ENCODE results near the gene MT3. TPM values are rescaled to one million over a fixed set of nuclear protein-coding genes. Genes with fewer than 3 reads are reported as not detected.

Gene MT3
- total RNA-seq (not detected), polyA plus RNA-seq (1 to 10 TPM in 1 of 2 donors, not detected in 1; 1.1 TPM)

GRCh38 chr16:56589141-56590039 is at the start of gene MT3:
MT3 (plus strand) TSS chr16:56589528; CDS start chr16:56589591, 63 bp downstream.
- intact Hi-C loops (cut with micrococcal nuclease), result no loop called here
- DNase-seq, result peak in 3 of 5 donors; percentile 10 to 29 (median 24)
- Mint-ChIP-seq H3K27ac (peak within 1 kb of the TSS in 2 of 7 donors; percentile 13 to 41), H3K4me3 (peak within 1 kb of the TSS; percentile 69 to 85 (median 80)), H3K27me3 (peaks cover 17 to 33% of the 10 kb centered on the region in 2 donors), H3K4me1 (peaks cover 3 to 15% (median 7%) of the 10 kb centered on the region in 4 donors), H3K9me3 (peaks cover 0 to 5% (median 0%) of the 10 kb centered on the region in 8 donors), H3K36me3 (no peaks in the 10 kb centered on the region)
- POLR2A ChIA-PET (ENCODE audit: partially characterized antibody), result no interaction called here
- Histone ChIP-seq H3K4me3 (ENCODE audit: low read length in 2 of 2) (peak within 1 kb of the TSS in 1 of 2 donors; percentile 41), H3K4me1 (ENCODE audit: insufficient read depth, low read length) (peaks cover 7% of the 10 kb centered on the region), H3K27me3 (ENCODE audit: insufficient read depth, low read length) (peaks cover 15% of the 10 kb centered on the region), H3K36me3 (ENCODE audit: insufficient read depth, low read length) (no peaks in the 10 kb centered on the region), H3K27ac (ENCODE audit: low read depth, low read length) (no peak within 1 kb of the TSS), H3K9me3 (ENCODE audit: control insufficient read depth in 1 of 2, low read length in 2 of 2) (no peaks in the 10 kb centered on the region)
- CTCF ChIA-PET (ENCODE audit: partially characterized antibody), result no interaction called here

- H3K27me3 Mint-ChIP-seq, result peaks cover 16 to 38% of the 10 kb centered on the region in 2 donors
Observed at GRCh38 chr16:56539656-56540055, 49.7 kb upstream of the MT3 start.

DNA sequence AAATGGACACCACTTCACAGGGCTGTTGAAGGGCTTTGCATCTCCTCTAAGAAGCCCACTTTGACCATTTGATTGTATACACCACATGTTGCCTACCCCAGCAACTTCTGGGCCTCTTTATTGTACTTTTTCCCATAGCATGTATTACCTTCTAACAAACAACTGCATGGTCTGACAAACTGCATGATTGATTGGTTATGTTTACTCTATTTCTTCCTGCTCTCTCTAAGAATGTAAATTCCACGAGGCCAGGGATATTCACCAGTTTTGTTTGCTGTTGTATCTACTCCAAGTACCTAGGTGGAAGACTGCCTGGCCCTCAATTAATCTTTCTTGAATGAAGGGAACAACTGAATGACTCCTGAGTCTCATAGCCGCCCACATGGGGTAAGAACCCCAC is 47.3 kb upstream of the MT3 start:
- Mint-ChIP-seq H3K36me3 (no peaks in the 10 kb centered on the region), H3K4me1 (peaks cover 0 to 3% (median 2%) of the 10 kb centered on the region in 4 donors), H3K4me3 (no peak overlapping the region), H3K27me3 (peaks cover 5 to 26% of the 10 kb centered on the region in 2 donors), H3K27ac (no peak overlapping the region), H3K9me3 (peaks cover 0 to 5% (median 0%) of the 10 kb centered on the region in 8 donors)
- no peaks in the 10 kb centered on the region for H3K9me3 ChIP-seq (ENCODE audit: control insufficient read depth in 1 of 2, low read length in 2 of 2)
- H3K27me3 ChIP-seq (ENCODE audit: insufficient read depth, low read length), result peaks cover 8% of the 10 kb centered on the region
- intact Hi-C loops (cut with micrococcal nuclease), result no loop called here
- POLR2A ChIA-PET (ENCODE audit: partially characterized antibody), result no interaction called here
- H3K36me3 ChIP-seq (ENCODE audit: insufficient read depth, low read length), result no peaks in the 10 kb centered on the region
- H3K27ac ChIP-seq (ENCODE audit: low read depth, low read length), result no peak overlapping the region
- H3K4me1 ChIP-seq (ENCODE audit: insufficient read depth, low read length), result peaks cover 3% of the 10 kb centered on the region
- DNase-seq, result no peak
- H3K4me3 ChIP-seq (ENCODE audit: low read length in 2 of 2), result no peak overlapping the region
- CTCF ChIA-PET (ENCODE audit: partially characterized antibody), result no interaction called here

More at GRCh38 chr16:56539656-56540055, 49.7 kb upstream of the MT3 start:
- Mint-ChIP-seq H3K36me3 (no peaks in the 10 kb centered on the region), H3K9me3 (peaks cover 0 to 5% (median 0%) of the 10 kb centered on the region in 8 donors), H3K4me3 (no peak overlapping the region), H3K27ac (no peak overlapping the region), H3K4me1 (no peaks in the 10 kb centered on the region)
- no peaks in the 10 kb centered on the region for H3K36me3 ChIP-seq (ENCODE audit: insufficient read depth, low read length)
- CTCF ChIA-PET (ENCODE audit: partially characterized antibody), result no interaction called here
- H3K9me3 ChIP-seq (ENCODE audit: control insufficient read depth in 1 of 2, low read length in 2 of 2), result no peaks in the 10 kb centered on the region
- H3K27me3 ChIP-seq (ENCODE audit: insufficient read depth, low read length), result peaks cover 12% of the 10 kb centered on the region
- POLR2A ChIA-PET (ENCODE audit: partially characterized antibody), result no interaction called here
- DNase-seq, result no peak
- H3K4me1 ChIP-seq (ENCODE audit: insufficient read depth, low read length), result no peaks in the 10 kb centered on the region
- intact Hi-C loops (cut with micrococcal nuclease), result no loop called here
- H3K27ac ChIP-seq (ENCODE audit: low read depth, low read length), result no peak overlapping the region
- H3K4me3 ChIP-seq (ENCODE audit: low read length in 2 of 2), result no peak overlapping the region

DNA sequence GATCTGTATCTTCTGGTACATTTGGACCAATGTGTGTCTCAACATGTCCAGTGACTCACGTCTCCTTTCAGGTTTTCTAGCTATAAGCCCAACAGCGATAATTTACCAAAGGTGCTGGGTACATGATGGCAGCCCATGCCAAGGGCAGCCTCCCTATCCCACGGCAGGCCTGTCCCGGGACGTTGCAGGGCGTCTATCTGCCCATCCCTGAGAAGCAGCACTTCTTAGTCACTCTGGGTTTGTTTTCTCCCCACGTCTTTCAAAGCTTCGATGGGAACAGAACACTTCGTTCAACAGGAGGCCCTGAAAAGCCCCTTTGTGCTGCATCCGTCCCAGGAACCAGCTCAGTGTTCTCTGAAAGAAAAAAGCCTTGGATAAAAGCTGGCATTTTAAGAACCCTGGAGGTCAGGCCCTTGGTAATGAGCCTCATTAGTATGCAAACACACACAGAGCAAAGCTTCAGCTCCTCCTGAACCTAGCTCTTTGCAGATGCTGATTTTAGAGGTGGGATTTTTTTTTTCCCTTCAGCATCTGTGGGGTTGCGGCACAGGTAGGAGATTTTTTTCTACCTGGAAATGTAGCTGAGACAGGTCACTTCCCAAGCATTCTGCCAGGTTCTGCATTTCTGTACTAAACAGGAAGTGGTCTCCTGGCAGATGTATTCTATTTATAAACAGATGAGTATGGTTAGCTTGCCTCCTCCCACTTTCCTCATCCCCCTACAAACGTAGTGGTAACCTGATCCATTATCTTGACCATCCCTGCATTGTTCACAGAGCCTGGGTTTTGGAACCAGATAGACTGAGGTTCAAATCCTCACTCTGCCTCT is 42.0 kb upstream of the MT3 start:
- CTCF ChIA-PET (ENCODE audit: partially characterized antibody), result interaction anchor here (0.6 to 2.4 kb wide), 7 partner anchors 15 to 954 kb away, joined by 3 to 11 read pairs (median 5); no protein-coding TSS in a partner anchor
- H3K4me3 Mint-ChIP-seq, result peak overlapping the region in 4 of 8 donors; percentile 41 to 61 (median 52)
- intact Hi-C loops (cut with micrococcal nuclease), result no loop called here

GRCh38 chr16:56547949-56548567 is 41.3 kb upstream of the MT3 start:
- no peak overlapping the region for H3K4me3 ChIP-seq (ENCODE audit: low read length in 2 of 2)

More for the DNA sequence above, 42.0 kb upstream of the MT3 start:
- no peak overlapping the region for H3K27ac ChIP-seq (ENCODE audit: low read depth, low read length)
- POLR2A ChIA-PET (ENCODE audit: partially characterized antibody), result interaction anchor here (1.2 to 1.5 kb wide), 2 partner anchors 17 to 96 kb away, joined by 3 to 4 read pairs; partner anchors contain the start of genes NUDT21 and OGFOD1
- H3K27me3 ChIP-seq (ENCODE audit: insufficient read depth, low read length), result no peaks in the 10 kb centered on the region
- no peak overlapping the region for H3K4me3 ChIP-seq (ENCODE audit: low read length in 2 of 2)
- Mint-ChIP-seq H3K27me3 (peaks cover 0 to 6% of the 10 kb centered on the region in 2 donors), H3K27ac (peak overlapping the region in 6 of 7 donors; percentile 10 to 74 (median 46)), H3K4me1 (peaks cover 8 to 23% (median 14%) of the 10 kb centered on the region in 4 donors), H3K9me3 (no peaks in the 10 kb centered on the region), H3K36me3 (no peaks in the 10 kb centered on the region)
- H3K36me3 ChIP-seq (ENCODE audit: insufficient read depth, low read length), result no peaks in the 10 kb centered on the region
- peaks cover 16% of the 10 kb centered on the region for H3K4me1 ChIP-seq (ENCODE audit: insufficient read depth, low read length)
- no peak for DNase-seq
- no peaks in the 10 kb centered on the region for H3K9me3 ChIP-seq (ENCODE audit: control insufficient read depth in 1 of 2, low read length in 2 of 2)

GRCh38 chr16:56549161-56549560 is 40.2 kb upstream of the MT3 start:
- Mint-ChIP-seq H3K9me3 (no peaks in the 10 kb centered on the region), H3K27ac (peak overlapping the region in 1 of 7 donors; percentile 30), H3K27me3 (peaks cover under 1 to 14% of the 10 kb centered on the region in 2 donors), H3K4me3 (no peak overlapping the region), H3K36me3 (no peaks in the 10 kb centered on the region), H3K4me1 (peaks cover 8 to 23% (median 14%) of the 10 kb centered on the region in 4 donors)
- intact Hi-C loops (cut with micrococcal nuclease), result no loop called here
- no peaks in the 10 kb centered on the region for H3K27me3 ChIP-seq (ENCODE audit: insufficient read depth, low read length)
- ChIA-PET POLR2A (ENCODE audit: partially characterized antibody) (no interaction called here), CTCF (ENCODE audit: partially characterized antibody) (interaction anchor here (1.1 to 2.4 kb wide), 2 partner anchors 12 to 153 kb away, joined by 4 to 11 read pairs; no protein-coding TSS in a partner anchor)
- no peak for DNase-seq
- H3K9me3 ChIP-seq (ENCODE audit: control insufficient read depth in 1 of 2, low read length in 2 of 2), result no peaks in the 10 kb centered on the region
- H3K27ac ChIP-seq (ENCODE audit: low read depth, low read length), result no peak overlapping the region
- H3K4me3 ChIP-seq (ENCODE audit: low read length in 2 of 2), result no peak overlapping the region
- H3K4me1 ChIP-seq (ENCODE audit: insufficient read depth, low read length), result peaks cover 16% of the 10 kb centered on the region
- no peaks in the 10 kb centered on the region for H3K36me3 ChIP-seq (ENCODE audit: insufficient read depth, low read length)

More at GRCh38 chr16:56547949-56548567, 41.3 kb upstream of the MT3 start:
- peaks cover 8 to 23% (median 14%) of the 10 kb centered on the region in 4 donors for H3K4me1 Mint-ChIP-seq
- intact Hi-C loops (cut with micrococcal nuclease), result no loop called here
- H3K36me3 Mint-ChIP-seq, result no peaks in the 10 kb centered on the region
- H3K27ac Mint-ChIP-seq, result peak overlapping the region in 5 of 7 donors; percentile 22 to 75 (median 57)
- peaks cover 16% of the 10 kb centered on the region for H3K4me1 ChIP-seq (ENCODE audit: insufficient read depth, low read length)
- no peaks in the 10 kb centered on the region for H3K27me3 ChIP-seq (ENCODE audit: insufficient read depth, low read length)
- H3K9me3 Mint-ChIP-seq, result no peaks in the 10 kb centered on the region
- H3K9me3 ChIP-seq (ENCODE audit: control insufficient read depth in 1 of 2, low read length in 2 of 2), result no peaks in the 10 kb centered on the region
- ChIA-PET CTCF (ENCODE audit: partially characterized antibody) (interaction anchor here (0.6 to 2.4 kb wide), 6 partner anchors 14 to 404 kb away, joined by 4 to 11 read pairs (median 6); no protein-coding TSS in a partner anchor), POLR2A (ENCODE audit: partially characterized antibody) (interaction anchor here (1.5 kb wide), 1 partner anchor 97 kb away, joined by 4 read pairs; the partner anchor contains the start of genes NUDT21 and OGFOD1)
- no peak for DNase-seq
- H3K4me3 Mint-ChIP-seq, result peak overlapping the region in 4 of 8 donors; percentile 41 to 61 (median 52)
- H3K27ac ChIP-seq (ENCODE audit: low read depth, low read length), result no peak overlapping the region
- peaks cover 0 to 7% of the 10 kb centered on the region in 2 donors for H3K27me3 Mint-ChIP-seq
- H3K36me3 ChIP-seq (ENCODE audit: insufficient read depth, low read length), result no peaks in the 10 kb centered on the region
